Loucy (cell line): ENCODE measurements around the gene SRP72.
A peak's percentile ranks its signal among the peaks of the same experiment; 100 is the strongest.

Experiments used
- H2AFZ ChIP-seq: fragments of 200-600 bp; sonication (generic); 2 replicates; pipeline ENCODE4 v1.6.0; 2016; ENCODE audit warnings: antibody characterized with exemption, mild to moderate bottlenecking, low read length, moderate library complexity
- H3F3A ChIP-seq: fragments of 200-600 bp; 2 replicates; pipeline ENCODE4 v1.6.0; 2016; ENCODE audit warnings: antibody characterized with exemption, low read depth, mild to moderate bottlenecking
- H3K27me3 ChIP-seq: fragments of 200-600 bp; sonication (generic); 2 replicates; pipeline ENCODE4 v1.6.1; 2014; ENCODE audit warnings: low read length, mild to moderate bottlenecking; ENCODE audit not compliant: insufficient read depth, poor library complexity, severe bottlenecking
- H3K36me3 ChIP-seq: fragments of 200-600 bp; sonication (generic); 2 replicates; pipeline ENCODE4 v1.6.1; 2016; ENCODE audit warnings: low read length; ENCODE audit not compliant: insufficient read depth
- H3K4me1 ChIP-seq: fragments of 200-600 bp; sonication (generic); 2 replicates; pipeline ENCODE4 v1.5.1; 2014; ENCODE audit warnings: low read length, mild to moderate bottlenecking; ENCODE audit not compliant: insufficient read depth, poor library complexity, severe bottlenecking
- H3K4me2 ChIP-seq: fragments of 200-600 bp; sonication (generic); 2 replicates; pipeline ENCODE4 v1.6.0; 2014; ENCODE audit warnings: antibody characterized with exemption, low read length, low read depth, mild to moderate bottlenecking; ENCODE audit not compliant: poor library complexity, severe bottlenecking
- H3K4me3 ChIP-seq: fragments of 200-600 bp; sonication (generic); 2 replicates; pipeline ENCODE4 v1.5.1; 2014; ENCODE audit warnings: low read length, mild to moderate bottlenecking, mixed read lengths; ENCODE audit not compliant: poor library complexity, severe bottlenecking
- H3K79me2 ChIP-seq: fragments of 200-600 bp; sonication (generic); 2 replicates; pipeline ENCODE4 v1.6.1; 2014; ENCODE audit warnings: low read length; ENCODE audit not compliant: insufficient read depth
- H3K9ac ChIP-seq: fragments of 200-600 bp; sonication (generic); 2 replicates; pipeline ENCODE4 v1.6.0; 2014; ENCODE audit warnings: mild to moderate bottlenecking, low read depth, low read length, moderate library complexity; ENCODE audit not compliant: poor library complexity, severe bottlenecking
- H3K9me2 ChIP-seq: fragments of 200-600 bp; sonication (generic); replicated peaks from 2 replicates; pipeline ENCODE4 v1.6.1; 2016; ENCODE audit warnings: low read depth, low read length, mixed read lengths
- H3K9me3 ChIP-seq: fragments of 200-600 bp; sonication (generic); 2 replicates; pipeline ENCODE4 v1.6.1; 2014; ENCODE audit warnings: mild to moderate bottlenecking, antibody characterized with exemption, low read length, low read depth; ENCODE audit not compliant: insufficient read depth
- H4K20me1 ChIP-seq: fragments of 200-600 bp; sonication (generic); 2 replicates; pipeline ENCODE4 v1.6.0; 2014; ENCODE audit warnings: antibody characterized with exemption, low read length, mild to moderate bottlenecking; ENCODE audit not compliant: insufficient read depth, poor library complexity, severe bottlenecking
- EZH2phosphoT487 ChIP-seq: fragments of 200-600 bp; IDR thresholded peaks from 2 replicates; pipeline ENCODE4 v1.6.1; 2018; ENCODE audit warnings: antibody characterized with exemption, mild to moderate bottlenecking, moderate library complexity, borderline replicate concordance
- TF ChIP-seq, protein P1 (sequence below): fragments of 200-600 bp; sonication (generic); conservative IDR thresholded peaks from 2 replicates; pipeline ENCODE4 v1.5.1; 2014; ENCODE audit warnings: mild to moderate bottlenecking, antibody characterized with exemption, low read length

SRP72 gene

DNA sequence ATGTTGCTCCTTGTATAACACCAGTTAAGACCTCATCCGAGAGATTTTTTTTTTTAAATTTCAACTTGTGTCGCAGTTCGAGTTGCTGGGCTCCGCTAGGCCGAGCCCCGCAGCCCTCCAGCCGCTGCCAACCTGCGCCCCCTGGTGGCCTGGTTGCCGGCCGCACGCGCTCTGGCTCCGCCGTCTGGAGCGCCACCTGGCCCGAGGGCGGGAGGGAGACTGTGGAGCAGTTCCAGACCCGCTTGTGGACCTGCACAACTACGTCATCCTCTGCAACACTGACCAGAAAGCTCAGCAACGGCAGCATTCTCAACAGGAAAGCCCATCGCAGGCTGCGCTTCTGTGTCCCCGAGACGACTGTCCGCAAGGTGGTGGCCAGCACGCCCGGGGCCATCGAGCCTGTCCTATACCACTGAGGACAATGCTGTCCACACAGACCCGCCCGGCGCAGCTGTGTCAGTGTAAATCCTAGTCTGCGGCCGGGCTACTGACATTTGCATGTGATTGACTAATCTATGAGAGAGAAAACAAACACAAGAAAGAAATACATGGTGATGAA is 77.2 kb downstream of the SRP72 start:
- H2AFZ ChIP-seq = peak overlapping the region; percentile 81

DNA sequence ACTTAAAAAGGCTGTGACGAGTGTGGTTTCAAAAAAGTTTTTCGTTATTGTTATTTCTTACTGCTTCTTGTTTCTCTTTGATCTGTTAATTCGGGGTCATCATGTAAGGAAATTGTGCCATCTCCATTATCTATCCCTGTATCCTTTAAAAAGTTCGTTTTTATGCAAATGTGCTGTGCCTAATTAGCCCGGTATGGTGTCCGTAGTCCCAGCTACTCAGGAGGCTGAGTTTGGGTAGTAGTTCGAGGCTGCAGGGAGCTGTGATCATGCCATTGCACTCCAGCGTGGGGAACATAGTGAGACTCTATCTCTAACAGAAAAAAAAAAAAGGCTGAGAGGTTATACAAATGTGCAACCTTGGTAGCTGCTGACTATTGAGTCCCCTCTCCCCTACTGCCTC is 83.2 kb downstream of the SRP72 start:
- H3K79me2 ChIP-seq = no peaks in the 10 kb centered on the region
- H3K4me2 ChIP-seq = no peak overlapping the region
- no peaks in the 10 kb centered on the region for H4K20me1 ChIP-seq
- no peaks in the 10 kb centered on the region for H3K9me3 ChIP-seq
- no peak overlapping the region for H3K4me3 ChIP-seq
- no peak for TF ChIP-seq EZH2phosphoT487
- TF ChIP-seq, protein P1, sequence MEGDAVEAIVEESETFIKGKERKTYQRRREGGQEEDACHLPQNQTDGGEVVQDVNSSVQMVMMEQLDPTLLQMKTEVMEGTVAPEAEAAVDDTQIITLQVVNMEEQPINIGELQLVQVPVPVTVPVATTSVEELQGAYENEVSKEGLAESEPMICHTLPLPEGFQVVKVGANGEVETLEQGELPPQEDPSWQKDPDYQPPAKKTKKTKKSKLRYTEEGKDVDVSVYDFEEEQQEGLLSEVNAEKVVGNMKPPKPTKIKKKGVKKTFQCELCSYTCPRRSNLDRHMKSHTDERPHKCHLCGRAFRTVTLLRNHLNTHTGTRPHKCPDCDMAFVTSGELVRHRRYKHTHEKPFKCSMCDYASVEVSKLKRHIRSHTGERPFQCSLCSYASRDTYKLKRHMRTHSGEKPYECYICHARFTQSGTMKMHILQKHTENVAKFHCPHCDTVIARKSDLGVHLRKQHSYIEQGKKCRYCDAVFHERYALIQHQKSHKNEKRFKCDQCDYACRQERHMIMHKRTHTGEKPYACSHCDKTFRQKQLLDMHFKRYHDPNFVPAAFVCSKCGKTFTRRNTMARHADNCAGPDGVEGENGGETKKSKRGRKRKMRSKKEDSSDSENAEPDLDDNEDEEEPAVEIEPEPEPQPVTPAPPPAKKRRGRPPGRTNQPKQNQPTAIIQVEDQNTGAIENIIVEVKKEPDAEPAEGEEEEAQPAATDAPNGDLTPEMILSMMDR = no peak
- H3K9ac ChIP-seq = no peak overlapping the region
- no peaks in the 10 kb centered on the region for H3K4me1 ChIP-seq
- no peaks in the 10 kb centered on the region for H3K9me2 ChIP-seq
- H3K36me3 ChIP-seq = no peaks in the 10 kb centered on the region
- no peaks in the 10 kb centered on the region for H3K27me3 ChIP-seq
- no peak overlapping the region for H2AFZ ChIP-seq
- H3F3A ChIP-seq = no peaks in the 10 kb centered on the region

More for the DNA sequence above, 77.2 kb downstream of the SRP72 start:
- Histone ChIP-seq H3K4me1 (no peaks in the 10 kb centered on the region), H3K4me3 (no peak overlapping the region), H3F3A (no peaks in the 10 kb centered on the region), H3K9me2 (no peaks in the 10 kb centered on the region), H4K20me1 (no peaks in the 10 kb centered on the region), H3K36me3 (no peaks in the 10 kb centered on the region), H3K4me2 (peak overlapping the region; percentile 18), H3K9ac (no peak overlapping the region), H3K27me3 (no peaks in the 10 kb centered on the region), H3K9me3 (no peaks in the 10 kb centered on the region), H3K79me2 (no peaks in the 10 kb centered on the region)
- TF ChIP-seq, protein P1 = peak; percentile 73
- no peak for TF ChIP-seq EZH2phosphoT487

DNA sequence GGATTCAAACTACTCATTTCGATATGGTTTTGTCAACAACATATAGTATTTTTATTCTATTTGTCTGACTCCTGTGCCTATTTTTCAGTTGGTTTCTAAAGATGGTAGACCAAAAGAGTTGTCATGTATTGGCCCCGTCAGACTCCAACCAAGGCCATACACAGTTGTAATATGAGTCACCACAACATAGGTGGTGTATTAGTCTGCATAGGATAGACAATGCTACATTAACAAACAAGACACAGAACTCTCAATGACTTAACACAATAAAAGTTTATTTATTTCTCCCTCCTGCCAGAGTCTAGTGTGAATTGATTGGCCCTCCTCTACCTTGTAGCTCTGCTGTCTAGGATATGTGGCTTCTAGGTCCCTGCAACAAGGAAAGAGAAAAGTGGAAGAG is 84.1 kb downstream of the SRP72 start:
- Histone ChIP-seq H3K4me2 (no peak overlapping the region), H3K79me2 (no peaks in the 10 kb centered on the region), H3F3A (no peaks in the 10 kb centered on the region), H3K36me3 (no peaks in the 10 kb centered on the region), H3K9ac (no peak overlapping the region), H2AFZ (no peak overlapping the region), H4K20me1 (no peaks in the 10 kb centered on the region), H3K4me3 (no peak overlapping the region), H3K27me3 (no peaks in the 10 kb centered on the region), H3K9me3 (no peaks in the 10 kb centered on the region), H3K9me2 (no peaks in the 10 kb centered on the region), H3K4me1 (no peaks in the 10 kb centered on the region)
- no peak for TF ChIP-seq EZH2phosphoT487

DNA sequence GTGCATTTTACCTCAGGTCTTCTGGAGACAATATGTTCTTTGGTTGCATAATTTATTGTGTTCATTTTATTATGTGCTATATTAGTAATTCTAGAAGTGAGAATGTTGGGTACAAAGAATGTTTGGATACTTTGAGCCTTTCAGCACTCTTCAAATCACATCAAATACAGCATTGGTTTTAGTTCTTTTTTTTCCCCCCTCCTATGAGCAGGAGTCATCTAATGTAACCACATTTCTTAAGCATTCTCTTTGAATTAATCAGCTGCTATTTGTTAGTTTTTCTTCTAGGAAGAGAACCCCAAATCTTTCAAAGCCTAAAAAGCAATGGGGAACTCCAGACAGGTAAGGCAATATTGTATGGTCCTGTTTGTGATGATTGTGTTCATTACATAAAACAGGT is 84.9 kb downstream of the SRP72 start:
- no peak overlapping the region for H2AFZ ChIP-seq
- no peaks in the 10 kb centered on the region for H3K36me3 ChIP-seq
- H3K9me2 ChIP-seq = no peaks in the 10 kb centered on the region
- no peak overlapping the region for H3K4me2 ChIP-seq
- no peaks in the 10 kb centered on the region for H3F3A ChIP-seq
- no peaks in the 10 kb centered on the region for H3K9me3 ChIP-seq
- H3K9ac ChIP-seq = no peak overlapping the region
- H4K20me1 ChIP-seq = no peaks in the 10 kb centered on the region
- no peak overlapping the region for H3K4me3 ChIP-seq
- no peaks in the 10 kb centered on the region for H3K4me1 ChIP-seq
- no peaks in the 10 kb centered on the region for H3K79me2 ChIP-seq
- TF ChIP-seq, protein P1 = no peak
- TF ChIP-seq EZH2phosphoT487 = no peak
- H3K27me3 ChIP-seq = no peaks in the 10 kb centered on the region
